ENCODE measurements around the gene ARID1A.
"Not testable (repeated sequence)": the region's sequence is repeated elsewhere in the genome, so short reads cannot be mapped to it uniquely, and the experiment has no call there.

Gene ARID1A

DNA sequence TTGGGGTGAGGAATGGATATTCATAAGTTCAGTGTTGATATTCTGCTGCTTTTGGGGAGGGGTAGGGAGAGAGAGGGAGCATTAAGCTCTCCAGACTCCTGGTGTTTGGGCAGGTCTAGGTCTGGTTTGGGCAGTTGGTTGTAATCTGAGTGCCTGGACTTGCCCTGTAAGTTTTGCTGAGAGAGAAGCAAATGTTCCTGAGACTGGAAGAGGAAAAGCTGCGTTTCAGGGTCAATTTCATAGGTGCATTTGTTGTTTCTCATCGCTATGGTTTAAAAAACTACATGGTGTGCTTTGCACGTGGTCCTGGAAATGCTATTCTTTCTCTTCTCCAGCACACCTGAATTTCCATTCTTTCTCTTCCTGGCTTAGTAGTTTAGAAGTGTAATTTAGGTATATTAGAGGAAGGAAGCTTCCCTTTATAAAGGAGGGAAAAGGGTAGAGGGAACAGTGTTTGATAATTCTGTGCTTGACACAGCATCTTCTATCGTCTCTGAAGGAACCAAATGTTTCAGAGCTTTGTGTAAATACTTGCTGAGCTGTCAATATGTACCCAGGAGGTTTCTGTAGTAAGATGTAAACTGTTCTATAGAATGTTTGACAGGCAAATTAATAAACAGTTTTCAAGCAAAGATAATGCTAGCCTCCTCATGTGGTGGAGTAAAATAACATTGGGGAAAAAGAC is 6.3 kb downstream of the ARID1A start:
- no peak for DNase-seq (ENCODE audit: low read depth)
- peak overlapping the region; percentile 70 for H3K4me3 ChIP-seq (ENCODE audit: low read depth, low read length)
- TF ChIP-seq MYC (IDR thresholded peaks at IDR 0.05; ENCODE audit: low read depth, low read length): no peak
- TF ChIP-seq POLR2A (IDR thresholded peaks at IDR 0.05; ENCODE audit: extremely low read depth, insufficient read length): no peak
- no peak for TF ChIP-seq MAX (IDR thresholded peaks at IDR 0.05; ENCODE audit: low read depth, low read length)
- TF ChIP-seq, protein P1, sequence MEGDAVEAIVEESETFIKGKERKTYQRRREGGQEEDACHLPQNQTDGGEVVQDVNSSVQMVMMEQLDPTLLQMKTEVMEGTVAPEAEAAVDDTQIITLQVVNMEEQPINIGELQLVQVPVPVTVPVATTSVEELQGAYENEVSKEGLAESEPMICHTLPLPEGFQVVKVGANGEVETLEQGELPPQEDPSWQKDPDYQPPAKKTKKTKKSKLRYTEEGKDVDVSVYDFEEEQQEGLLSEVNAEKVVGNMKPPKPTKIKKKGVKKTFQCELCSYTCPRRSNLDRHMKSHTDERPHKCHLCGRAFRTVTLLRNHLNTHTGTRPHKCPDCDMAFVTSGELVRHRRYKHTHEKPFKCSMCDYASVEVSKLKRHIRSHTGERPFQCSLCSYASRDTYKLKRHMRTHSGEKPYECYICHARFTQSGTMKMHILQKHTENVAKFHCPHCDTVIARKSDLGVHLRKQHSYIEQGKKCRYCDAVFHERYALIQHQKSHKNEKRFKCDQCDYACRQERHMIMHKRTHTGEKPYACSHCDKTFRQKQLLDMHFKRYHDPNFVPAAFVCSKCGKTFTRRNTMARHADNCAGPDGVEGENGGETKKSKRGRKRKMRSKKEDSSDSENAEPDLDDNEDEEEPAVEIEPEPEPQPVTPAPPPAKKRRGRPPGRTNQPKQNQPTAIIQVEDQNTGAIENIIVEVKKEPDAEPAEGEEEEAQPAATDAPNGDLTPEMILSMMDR (IDR thresholded peaks at IDR 0.05; ENCODE audit: low read depth, low read length): no peak

DNA sequence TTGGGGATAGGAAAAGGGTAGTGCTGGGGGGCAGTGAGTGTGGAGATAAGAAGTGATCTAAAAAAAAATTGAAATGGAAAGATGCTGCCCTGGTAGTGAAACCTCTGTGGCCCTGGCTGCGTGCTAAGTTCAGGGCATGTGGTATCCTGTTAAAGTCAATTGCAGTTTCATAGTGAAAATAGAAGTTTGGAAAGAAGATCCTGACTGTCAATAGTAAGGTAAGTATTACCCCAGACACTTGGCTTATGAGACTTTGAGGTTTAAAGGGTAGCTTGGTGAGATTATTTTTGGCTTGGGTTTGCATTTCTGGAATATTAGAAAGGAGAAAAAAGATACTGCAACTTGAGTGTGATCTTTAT is 6.8 kb downstream of the ARID1A start:
- no peak for TF ChIP-seq POLR2A (IDR thresholded peaks at IDR 0.05; ENCODE audit: extremely low read depth, insufficient read length)
- TF ChIP-seq MYC (IDR thresholded peaks at IDR 0.05; ENCODE audit: low read depth, low read length): no peak
- TF ChIP-seq, protein P1 (IDR thresholded peaks at IDR 0.05; ENCODE audit: low read depth, low read length): no peak
- TF ChIP-seq MAX (IDR thresholded peaks at IDR 0.05; ENCODE audit: low read depth, low read length): no peak
- DNase-seq (ENCODE audit: low read depth): no peak
- H3K4me3 ChIP-seq (ENCODE audit: low read depth, low read length): peak overlapping the region; percentile 23

GRCh38 chr1:26703478-26703877 is 7.7 kb downstream of the ARID1A start:
- H3K4me3 ChIP-seq (ENCODE audit: low read depth, low read length): peak overlapping the region; percentile 19
- no peak for TF ChIP-seq POLR2A (IDR thresholded peaks at IDR 0.05; ENCODE audit: extremely low read depth, insufficient read length)
- TF ChIP-seq MYC (IDR thresholded peaks at IDR 0.05; ENCODE audit: low read depth, low read length): no peak
- TF ChIP-seq MAX (IDR thresholded peaks at IDR 0.05; ENCODE audit: low read depth, low read length): no peak
- TF ChIP-seq, protein P1 (IDR thresholded peaks at IDR 0.05; ENCODE audit: low read depth, low read length): no peak
- DNase-seq (ENCODE audit: low read depth): no peak

- no peak for DNase-seq (ENCODE audit: low read depth)
- no peak overlapping the region for H3K4me3 ChIP-seq (ENCODE audit: low read depth, low read length)
- no peak for TF ChIP-seq MAX (IDR thresholded peaks at IDR 0.05; ENCODE audit: low read depth, low read length)
- TF ChIP-seq, protein P1 (IDR thresholded peaks at IDR 0.05; ENCODE audit: low read depth, low read length): no peak
- no peak for TF ChIP-seq POLR2A (IDR thresholded peaks at IDR 0.05; ENCODE audit: extremely low read depth, insufficient read length)
- TF ChIP-seq MYC (IDR thresholded peaks at IDR 0.05; ENCODE audit: low read depth, low read length): no peak
These were observed 8.8 kb downstream of the ARID1A start for GRCh38 chr1:26704629-26705028.

- not testable (repeated sequence) for H3K4me3 ChIP-seq (ENCODE audit: low read depth, low read length); DNase-seq (ENCODE audit: low read depth)
These were observed 9.4 kb downstream of the ARID1A start for GRCh38 chr1:26705227-26705626.

DNA sequence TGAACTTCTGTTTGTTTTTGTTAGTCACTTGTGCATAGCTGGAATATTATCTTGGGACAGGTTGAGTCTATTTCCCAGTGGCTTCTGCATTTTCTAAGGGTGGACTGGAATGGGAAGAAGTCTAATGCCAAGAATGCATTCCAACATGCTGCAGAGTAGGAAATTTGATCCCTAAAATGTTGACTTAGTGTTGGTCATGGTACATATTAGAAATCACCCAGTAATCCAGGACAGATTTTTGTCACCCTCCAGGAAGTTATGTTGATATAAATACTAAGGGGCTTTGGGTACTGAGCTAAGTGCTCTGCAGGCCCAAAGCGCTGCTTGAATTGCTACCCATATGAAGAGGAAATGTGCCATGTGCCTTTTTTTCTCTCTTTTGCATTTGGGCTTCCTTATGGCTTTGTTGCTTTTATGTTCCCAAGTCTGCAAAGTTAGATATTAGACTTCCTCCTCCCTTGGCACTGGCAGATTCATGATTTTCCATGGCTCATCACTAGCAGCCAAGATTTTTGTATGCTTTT is 10.0 kb downstream of the ARID1A start:
- no peak for DNase-seq (ENCODE audit: low read depth)
- H3K4me3 ChIP-seq (ENCODE audit: low read depth, low read length): no peak overlapping the region
- TF ChIP-seq MYC (IDR thresholded peaks at IDR 0.05; ENCODE audit: low read depth, low read length) (no peak), MAX (IDR thresholded peaks at IDR 0.05; ENCODE audit: low read depth, low read length) (no peak), POLR2A (IDR thresholded peaks at IDR 0.05; ENCODE audit: extremely low read depth, insufficient read length) (no peak)
- TF ChIP-seq, protein P1 (IDR thresholded peaks at IDR 0.05; ENCODE audit: low read depth, low read length): no peak
